ENCODE measurements around the gene COPS7A. TPM values are rescaled to one million over a fixed set of nuclear protein-coding genes. Genes with fewer than 3 reads are reported as not detected.

Gene COPS7A
- total and polyA plus RNA-seq, 9 of the 15 experiments (the other 6 are each of a cell fraction or from before 2014, with no cell fraction given): 12.7 to 36.0 (median 24.3) TPM

GRCh38 chr12:6772331-6772695 lies 48.5 kb downstream of the COPS7A start, which contains the start of gene LAG3:
LAG3 (plus strand) TSS chr12:6772520; CDS start chr12:6772853, 333 bp downstream.
- intact Hi-C loops (cut with micrococcal nuclease) (no loop called here), in situ Hi-C loops (cut with MboI) (no loop called here)
- H3K4me2 ChIP-seq (ENCODE audit: insufficient read depth, low read length): no peak within 1 kb of the TSS
- H3K36me3 ChIP-seq (ENCODE audit: control insufficient read depth, insufficient read depth, low read length): peaks cover 32% of the 10 kb centered on the region; the same call in 2 of the 3 replicates
- no TSS peak for BruUV-seq (replicated peaks)
- peaks cover 22% of the 10 kb centered on the region for H3K79me2 ChIP-seq (ENCODE audit: control insufficient read depth, insufficient read depth, low read length)
- WGBS (ENCODE audit: insufficient coverage, low coverage, missing lambda C conversion rate): no CpG with 5 or more reads among the region's 15 CpGs
- H3K9ac ChIP-seq (ENCODE audit: insufficient read depth in 1 of 2, low read depth in 2 of 2, low read length in 2 of 2): peak within 1 kb of the TSS in 1 of 2 experiments; percentile 58; a peak in 1 of 4 replicates
- peak in 1 of 4 experiments; percentile 13 for DNase-seq (ENCODE audit: extremely low read depth in 1 of 4, low spot score in 3 of 4)
- TF ChIP-seq E2F4 (CRISPR knock-in tag; IDR thresholded peaks at IDR 0.05; ENCODE audit: low read depth) (no peak), RFX5 (IDR thresholded peaks at IDR 0.05; ENCODE audit: low read depth, low read length) (no peak), POLR2G (IDR thresholded peaks at IDR 0.05; ENCODE audit: low read depth, low read length) (0 out of 2 replicates have a peak, but pooled peaks have one; percentile 26), HBP1 (CRISPR knock-in tag; IDR thresholded peaks at IDR 0.05) (no peak), ZNF717 (CRISPR knock-in tag; IDR thresholded peaks at IDR 0.05) (no peak), PHF8 (IDR thresholded peaks at IDR 0.05; ENCODE audit: borderline replicate concordance, low read length) (no peak)
- H3K4me1 ChIP-seq (replicated peaks in 1 of 2; ENCODE audit: control insufficient read depth in 2 of 2, insufficient read depth in 2 of 2, low read length in 2 of 2): peaks cover 10 to 34% of the 10 kb centered on the region in 2 experiments; a peak in 4 of 5 replicates
- FAIRE-seq: no peak
- H3K4me3 ChIP-seq: no peak within 1 kb of the TSS
- no peak for ATAC-seq
- ChIA-PET CTCF (ENCODE audit: low intra/inter-chr PET ratio) (no interaction called here), POLR2A (interaction anchor here (0.6 to 1.3 kb wide), 5 partner anchors 9 to 353 kb away, joined by 3 to 5 read pairs (median 3); no protein-coding TSS in a partner anchor)
- H2AFZ ChIP-seq (ENCODE audit: low read depth, low read length): no peak within 1 kb of the TSS
- H3K9me1 ChIP-seq (ENCODE audit: control insufficient read depth, insufficient read depth, low read length): no peaks in the 10 kb centered on the region
- H3K27ac ChIP-seq (ENCODE audit: extremely low read depth, low read depth, low read length): no peak within 1 kb of the TSS
- H3K27me3 ChIP-seq (ENCODE audit: control insufficient read depth in 2 of 2, insufficient read depth in 2 of 2, low read length in 2 of 2): no peaks in the 10 kb centered on the region; a peak in 1 of 5 replicates
- H4K20me1 ChIP-seq (replicated peaks; ENCODE audit: control insufficient read depth, insufficient read depth, low read length): no peaks in the 10 kb centered on the region
- H3K9me3 ChIP-seq (replicated peaks; ENCODE audit: control insufficient read depth, insufficient read depth, low read depth, low read length): no peaks in the 10 kb centered on the region

Data from K562 (cell line).